ENCODE measurements around the gene COX20.

Gene COX20

GRCh38 chr1:244821134-244821533 is 14.3 kb upstream of the COX20 start:
- no peaks in the 10 kb centered on the region for H3K79me1 ChIP-seq (replicated peaks; ENCODE audit: low read length, poor library complexity, severe bottlenecking)
- no peak overlapping the region for H3K14ac ChIP-seq (ENCODE audit: low read length in 2 of 2)
- no peak overlapping the region for H2BK12ac ChIP-seq (ENCODE audit: low read length in 2 of 2)
- no peak overlapping the region for H4K8ac ChIP-seq (ENCODE audit: low read length)
- no peak overlapping the region for H3K4me2 ChIP-seq (ENCODE audit: low read length, poor library complexity, severe bottlenecking)
- 70% methylated on average over 3 of the region's 3 CpGs for WGBS
- H2BK5ac ChIP-seq (ENCODE audit: low read depth, low read length, poor library complexity, severe bottlenecking), result no peak overlapping the region
- H3K36me3 ChIP-seq (ENCODE audit: control insufficient read depth in 1 of 2, insufficient read depth in 2 of 2, low read depth in 1 of 2, low read length in 2 of 2), result no peaks in the 10 kb centered on the region
- no peaks in the 10 kb centered on the region for H3K27me3 ChIP-seq (ENCODE audit: control insufficient read depth in 1 of 2, insufficient read depth in 1 of 2, low read length in 2 of 2)
- no peak for DNase-seq
- H2AK5ac ChIP-seq (ENCODE audit: low read length, severe bottlenecking), result no peak overlapping the region
- no peak overlapping the region for H3K18ac ChIP-seq (ENCODE audit: low read depth in 1 of 2, low read length in 2 of 2)
- no peak overlapping the region for H3K23ac ChIP-seq (ENCODE audit: low read length in 2 of 2)
- H2AFZ ChIP-seq (ENCODE audit: low read depth, low read length), result no peak overlapping the region
- H3K27ac ChIP-seq (ENCODE audit: low read length, poor library complexity, severe bottlenecking), result no peak overlapping the region
- no peak overlapping the region for H2BK120ac ChIP-seq (ENCODE audit: low read depth, low read length)
- no peaks in the 10 kb centered on the region for H3K4me1 ChIP-seq (ENCODE audit: control insufficient read depth, insufficient read depth, low read depth, low read length)
- H3K9me3 ChIP-seq (ENCODE audit: control insufficient read depth, low read length), result no peaks in the 10 kb centered on the region
- H3K4ac ChIP-seq (ENCODE audit: low read depth in 1 of 2, low read length in 2 of 2), result no peak overlapping the region
- H3K4me3 ChIP-seq (ENCODE audit: insufficient read depth in 1 of 2, low read depth in 1 of 2, low read length in 2 of 2), result no peak overlapping the region
- no peak overlapping the region for H2BK15ac ChIP-seq (ENCODE audit: low read depth, poor library complexity, severe bottlenecking)
- no peak overlapping the region for H4K91ac ChIP-seq (ENCODE audit: low read length)
- no peak overlapping the region for H3K9ac ChIP-seq (ENCODE audit: low read length)

- Histone ChIP-seq H4K91ac (ENCODE audit: low read length) (no peak overlapping the region), H2BK120ac (ENCODE audit: low read depth, low read length) (no peak overlapping the region)
Measured at GRCh38 chr1:244822878-244823277, 12.6 kb upstream of the COX20 start.

GRCh38 chr1:244826712-244827111 is 8.7 kb upstream of the COX20 start:
- no peak overlapping the region for H3K9ac ChIP-seq (ENCODE audit: low read length)
- H3K79me1 ChIP-seq (replicated peaks; ENCODE audit: low read length, poor library complexity, severe bottlenecking), result peaks cover 1% of the 10 kb centered on the region
- 88% methylated on average over 4 of the region's 4 CpGs for WGBS
- H3K14ac ChIP-seq (ENCODE audit: low read length in 2 of 2), result no peak overlapping the region
- no peak overlapping the region for H2AFZ ChIP-seq (ENCODE audit: low read depth, low read length)
- no peak overlapping the region for H3K23ac ChIP-seq (ENCODE audit: low read length in 2 of 2)
- H3K4me3 ChIP-seq (ENCODE audit: insufficient read depth in 1 of 2, low read depth in 1 of 2, low read length in 2 of 2), result no peak overlapping the region
- H4K8ac ChIP-seq (ENCODE audit: low read length), result no peak overlapping the region
- no peak overlapping the region for H2BK120ac ChIP-seq (ENCODE audit: low read depth, low read length)
- H4K91ac ChIP-seq (ENCODE audit: low read length), result no peak overlapping the region
- H2BK15ac ChIP-seq (ENCODE audit: low read depth, poor library complexity, severe bottlenecking), result no peak overlapping the region
- no peak overlapping the region for H3K4me2 ChIP-seq (ENCODE audit: low read length, poor library complexity, severe bottlenecking)
- H3K18ac ChIP-seq (ENCODE audit: low read depth in 1 of 2, low read length in 2 of 2), result no peak overlapping the region
- H2AK5ac ChIP-seq (ENCODE audit: low read length, severe bottlenecking), result no peak overlapping the region
- no peaks in the 10 kb centered on the region for H3K9me3 ChIP-seq (ENCODE audit: control insufficient read depth, low read length)
- no peaks in the 10 kb centered on the region for H3K36me3 ChIP-seq (ENCODE audit: control insufficient read depth in 1 of 2, insufficient read depth in 2 of 2, low read depth in 1 of 2, low read length in 2 of 2)
- H3K27me3 ChIP-seq (ENCODE audit: control insufficient read depth in 1 of 2, insufficient read depth in 1 of 2, low read length in 2 of 2), result no peaks in the 10 kb centered on the region
- H3K27ac ChIP-seq (ENCODE audit: low read length, poor library complexity, severe bottlenecking), result no peak overlapping the region
- H3K4me1 ChIP-seq (ENCODE audit: control insufficient read depth, insufficient read depth, low read depth, low read length), result no peaks in the 10 kb centered on the region
- no peak overlapping the region for H2BK12ac ChIP-seq (ENCODE audit: low read length in 2 of 2)
- no peak for DNase-seq
- no peak overlapping the region for H3K4ac ChIP-seq (ENCODE audit: low read depth in 1 of 2, low read length in 2 of 2)
- no peak overlapping the region for H2BK5ac ChIP-seq (ENCODE audit: low read depth, low read length, poor library complexity, severe bottlenecking)

More at GRCh38 chr1:244822878-244823277, 12.6 kb upstream of the COX20 start:
- Histone ChIP-seq H3K4me3 (ENCODE audit: insufficient read depth in 1 of 2, low read depth in 1 of 2, low read length in 2 of 2) (no peak overlapping the region), H3K4ac (ENCODE audit: low read depth in 1 of 2, low read length in 2 of 2) (no peak overlapping the region), H3K23ac (ENCODE audit: low read length in 2 of 2) (no peak overlapping the region), H2BK15ac (ENCODE audit: low read depth, poor library complexity, severe bottlenecking) (no peak overlapping the region), H3K79me1 (replicated peaks; ENCODE audit: low read length, poor library complexity, severe bottlenecking) (no peaks in the 10 kb centered on the region), H3K14ac (ENCODE audit: low read length in 2 of 2) (no peak overlapping the region), H3K9me3 (ENCODE audit: control insufficient read depth, low read length) (no peaks in the 10 kb centered on the region), H3K27me3 (ENCODE audit: control insufficient read depth in 1 of 2, insufficient read depth in 1 of 2, low read length in 2 of 2) (no peaks in the 10 kb centered on the region), H3K18ac (ENCODE audit: low read depth in 1 of 2, low read length in 2 of 2) (no peak overlapping the region), H3K27ac (ENCODE audit: low read length, poor library complexity, severe bottlenecking) (no peak overlapping the region), H3K4me2 (ENCODE audit: low read length, poor library complexity, severe bottlenecking) (no peak overlapping the region), H2BK12ac (ENCODE audit: low read length in 2 of 2) (no peak overlapping the region), H4K8ac (ENCODE audit: low read length) (no peak overlapping the region), H2AFZ (ENCODE audit: low read depth, low read length) (no peak overlapping the region), H3K4me1 (ENCODE audit: control insufficient read depth, insufficient read depth, low read depth, low read length) (no peaks in the 10 kb centered on the region), H2BK5ac (ENCODE audit: low read depth, low read length, poor library complexity, severe bottlenecking) (no peak overlapping the region), H3K36me3 (ENCODE audit: control insufficient read depth in 1 of 2, insufficient read depth in 2 of 2, low read depth in 1 of 2, low read length in 2 of 2) (no peaks in the 10 kb centered on the region), H2AK5ac (ENCODE audit: low read length, severe bottlenecking) (no peak overlapping the region), H3K9ac (ENCODE audit: low read length) (no peak overlapping the region)
- 87% methylated on average over 10 of the region's 11 CpGs for WGBS
- DNase-seq, result no peak

GRCh38 chr1:244830639-244831038 is 4.8 kb upstream of the COX20 start:
- no peak overlapping the region for H3K9ac ChIP-seq (ENCODE audit: low read length)
- no peak overlapping the region for H3K4me3 ChIP-seq (ENCODE audit: insufficient read depth in 1 of 2, low read depth in 1 of 2, low read length in 2 of 2)
- H3K27ac ChIP-seq (ENCODE audit: low read length, poor library complexity, severe bottlenecking), result no peak overlapping the region
- no peak overlapping the region for H2BK15ac ChIP-seq (ENCODE audit: low read depth, poor library complexity, severe bottlenecking)
- no peaks in the 10 kb centered on the region for H3K27me3 ChIP-seq (ENCODE audit: control insufficient read depth in 1 of 2, insufficient read depth in 1 of 2, low read length in 2 of 2)
- H3K9me3 ChIP-seq (ENCODE audit: control insufficient read depth, low read length), result no peaks in the 10 kb centered on the region
- no peak overlapping the region for H3K4me2 ChIP-seq (ENCODE audit: low read length, poor library complexity, severe bottlenecking)
- no peak overlapping the region for H4K91ac ChIP-seq (ENCODE audit: low read length)
- H2BK120ac ChIP-seq (ENCODE audit: low read depth, low read length), result no peak overlapping the region
- H3K79me1 ChIP-seq (replicated peaks; ENCODE audit: low read length, poor library complexity, severe bottlenecking), result peaks cover 1% of the 10 kb centered on the region
- no peak overlapping the region for H3K18ac ChIP-seq (ENCODE audit: low read depth in 1 of 2, low read length in 2 of 2)
- H3K36me3 ChIP-seq (ENCODE audit: control insufficient read depth in 1 of 2, insufficient read depth in 2 of 2, low read depth in 1 of 2, low read length in 2 of 2), result no peaks in the 10 kb centered on the region
- no peak overlapping the region for H3K14ac ChIP-seq (ENCODE audit: low read length in 2 of 2)
- H3K23ac ChIP-seq (ENCODE audit: low read length in 2 of 2), result no peak overlapping the region
- 98% methylated on average over 2 of the region's 3 CpGs for WGBS
- no peak overlapping the region for H2AFZ ChIP-seq (ENCODE audit: low read depth, low read length)
- no peak overlapping the region for H4K8ac ChIP-seq (ENCODE audit: low read length)
- no peak overlapping the region for H2AK5ac ChIP-seq (ENCODE audit: low read length, severe bottlenecking)
- no peak overlapping the region for H2BK5ac ChIP-seq (ENCODE audit: low read depth, low read length, poor library complexity, severe bottlenecking)
- H3K4me1 ChIP-seq (ENCODE audit: control insufficient read depth, insufficient read depth, low read depth, low read length), result no peaks in the 10 kb centered on the region
- DNase-seq, result no peak
- no peak overlapping the region for H2BK12ac ChIP-seq (ENCODE audit: low read length in 2 of 2)
- H3K4ac ChIP-seq (ENCODE audit: low read depth in 1 of 2, low read length in 2 of 2), result no peak overlapping the region

Data from mesenchymal stem cell (in vitro differentiated cells and primary cell).